KMS-11 (cell line): Measurements from ENCODE around the gene GSTT4.
"Not testable (repeated sequence)": the region's sequence is repeated elsewhere in the genome, so short reads cannot be mapped to it uniquely, and the experiment has no call there.

Experiments used
- H2AFZ ChIP-seq: fragments of 200-600 bp; sonication (generic); 2 replicates; pipeline ENCODE4 v1.6.1; 2016; ENCODE audit warnings: antibody characterized with exemption, mixed run types, low read depth
- H3K27ac ChIP-seq: fragments of 200-600 bp; sonication (generic); 2 replicates; pipeline ENCODE4 v1.6.1; 2016; ENCODE audit warnings: mild to moderate bottlenecking, mixed run types
- H3K27me3 ChIP-seq: fragments of 200-600 bp; sonication (generic); 2 replicates; pipeline ENCODE4 v1.6.1; 2017; ENCODE audit warnings: mild to moderate bottlenecking, low read depth, mixed run types, moderate library complexity; ENCODE audit not compliant: insufficient read depth
- H3K36me3 ChIP-seq: fragments of 200-600 bp; sonication (generic); 2 replicates; pipeline ENCODE4 v1.6.1; 2017; ENCODE audit warnings: mild to moderate bottlenecking, mixed run types; ENCODE audit not compliant: insufficient read depth
- H3K4me1 ChIP-seq: fragments of 200-600 bp; sonication (generic); 2 replicates; pipeline ENCODE4 v1.6.1; 2016; ENCODE audit warnings: mild to moderate bottlenecking, low read depth, mixed run types; ENCODE audit not compliant: poor library complexity, severe bottlenecking
- H3K4me2 ChIP-seq: fragments of 200-600 bp; sonication (generic); 2 replicates; pipeline ENCODE4 v1.7.0; 2016; ENCODE audit warnings: mild to moderate bottlenecking, mixed run types
- H3K4me3 ChIP-seq: fragments of 200-600 bp; sonication (generic); IDR thresholded peaks from 2 replicates; pipeline ENCODE4 v1.6.1; 2017; ENCODE audit warnings: low read depth, low read length, mixed read lengths; ENCODE audit not compliant: insufficient read depth
- H3K79me2 ChIP-seq: fragments of 200-600 bp; sonication (generic); 2 replicates; pipeline ENCODE4 v1.6.1; 2016; ENCODE audit warnings: low read depth, mixed run types; ENCODE audit not compliant: insufficient read depth
- H3K9ac ChIP-seq: fragments of 200-600 bp; sonication (generic); 2 replicates; pipeline ENCODE4 v1.6.1; 2016; ENCODE audit warnings: mild to moderate bottlenecking, mixed run types
- H4K20me1 ChIP-seq: fragments of 200-600 bp; sonication (generic); 2 replicates; pipeline ENCODE4 v1.6.1; 2016; ENCODE audit warnings: mild to moderate bottlenecking, mixed run types; ENCODE audit not compliant: insufficient read depth
- CTCF ChIP-seq: fragments of 200-600 bp; sonication (generic); conservative IDR thresholded peaks from 2 replicates; pipeline ENCODE4 v1.6.1; 2017; ENCODE audit warnings: low read depth, mild to moderate bottlenecking, antibody characterized with exemption, low read length, moderate library complexity, mixed read lengths

Gene GSTT4

DNA sequence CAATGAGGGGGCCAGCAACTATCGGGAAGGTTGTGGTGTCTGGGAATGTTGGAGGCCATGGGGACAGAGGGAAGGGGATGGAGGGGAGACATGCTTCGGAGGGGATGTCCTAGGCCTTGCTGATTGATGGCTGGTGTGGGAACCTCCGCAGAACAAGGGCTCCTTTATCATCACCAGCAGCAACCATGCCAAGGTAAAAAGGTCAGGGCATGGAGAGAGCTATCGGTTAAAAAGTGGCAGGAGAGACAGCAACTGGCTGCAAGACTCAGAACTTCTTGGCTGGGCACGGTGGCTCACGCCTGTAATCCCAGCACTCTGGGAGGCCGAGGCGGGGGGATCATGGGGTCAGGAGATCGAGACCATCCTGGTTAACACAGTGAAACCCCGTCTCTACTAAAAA, 3.0 kb downstream of the GSTT4 start:
- Histone ChIP-seq H3K9ac (no peak overlapping the region), H4K20me1 (no peaks in the 10 kb centered on the region), H3K27me3 (no peaks in the 10 kb centered on the region), H3K4me1 (no peaks in the 10 kb centered on the region), H3K27ac (no peak overlapping the region), H3K4me2 (no peak overlapping the region), H3K36me3 (no peaks in the 10 kb centered on the region), H3K79me2 (no peaks in the 10 kb centered on the region), H3K4me3 (no peak overlapping the region), H2AFZ (no peak overlapping the region)
- TF ChIP-seq CTCF, result no peak

DNA sequence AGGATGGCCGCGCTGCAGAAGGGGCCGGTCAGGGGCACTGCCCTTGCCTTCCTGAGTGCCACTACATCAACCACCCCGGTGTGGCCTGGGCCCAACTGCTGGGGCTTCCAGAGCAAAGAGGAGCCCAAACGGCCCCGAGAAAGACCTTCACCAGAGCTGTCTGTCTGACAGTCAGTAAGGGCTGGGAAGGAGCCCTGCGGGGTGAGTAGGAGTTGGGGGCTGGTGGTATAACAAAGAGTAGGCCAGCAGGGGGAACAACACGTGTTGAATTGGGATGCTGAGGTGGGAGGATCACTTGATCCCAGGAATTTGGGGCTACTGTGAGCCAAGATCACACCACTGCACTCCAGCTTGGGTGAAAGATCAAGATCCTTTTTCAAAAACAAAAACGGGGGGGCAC, 3.9 kb downstream of the GSTT4 start:
- no peak overlapping the region for H3K9ac ChIP-seq
- no peaks in the 10 kb centered on the region for H3K79me2 ChIP-seq
- H3K4me3 ChIP-seq, result no peak overlapping the region
- no peak overlapping the region for H2AFZ ChIP-seq
- no peaks in the 10 kb centered on the region for H3K27me3 ChIP-seq
- no peaks in the 10 kb centered on the region for H3K4me1 ChIP-seq
- no peak overlapping the region for H3K27ac ChIP-seq
- H3K36me3 ChIP-seq, result no peaks in the 10 kb centered on the region
- TF ChIP-seq CTCF, result no peak
- no peaks in the 10 kb centered on the region for H4K20me1 ChIP-seq
- H3K4me2 ChIP-seq, result no peak overlapping the region

- not testable (repeated sequence) for H3K27ac ChIP-seq, H3K4me3 ChIP-seq, H3K36me3 ChIP-seq, H3K79me2 ChIP-seq, H3K4me1 ChIP-seq, H3K9ac ChIP-seq, H2AFZ ChIP-seq, H3K27me3 ChIP-seq, H3K4me2 ChIP-seq, H4K20me1 ChIP-seq
These were observed 5.5 kb downstream of the GSTT4 start for GRCh38 chr22:23999779-24000178.

DNA sequence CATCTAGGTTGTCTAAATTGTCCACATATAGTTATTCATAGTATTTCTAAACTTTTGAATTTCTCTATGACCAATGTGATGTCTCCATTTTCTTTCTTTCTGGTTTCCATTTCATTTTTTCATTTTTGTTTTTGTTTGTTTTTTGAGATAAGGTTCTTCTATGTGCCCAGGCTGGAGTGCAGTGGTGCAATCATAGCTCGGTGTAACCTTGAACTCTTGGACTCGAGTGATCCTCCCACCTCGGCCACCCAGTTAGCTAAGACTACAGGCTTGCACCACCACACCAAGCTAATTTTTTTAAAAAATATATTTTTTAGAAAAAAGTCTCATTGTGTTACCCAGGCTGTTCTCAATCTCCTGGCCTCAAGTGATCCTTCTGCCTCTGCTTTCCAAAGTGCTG, 8.2 kb downstream of the GSTT4 start:
- TF ChIP-seq CTCF, result no peak
- Histone ChIP-seq H3K27ac (no peak overlapping the region), H3K4me1 (no peaks in the 10 kb centered on the region), H3K9ac (no peak overlapping the region), H3K4me2 (no peak overlapping the region), H2AFZ (no peak overlapping the region), H4K20me1 (no peaks in the 10 kb centered on the region), H3K27me3 (no peaks in the 10 kb centered on the region), H3K36me3 (no peaks in the 10 kb centered on the region), H3K79me2 (no peaks in the 10 kb centered on the region), H3K4me3 (no peak overlapping the region)

- not testable (repeated sequence) for H3K4me2 ChIP-seq, H4K20me1 ChIP-seq, H3K4me3 ChIP-seq, H3K36me3 ChIP-seq, H3K79me2 ChIP-seq, H3K4me1 ChIP-seq, H3K27me3 ChIP-seq, H3K9ac ChIP-seq, H3K27ac ChIP-seq
- peak overlapping the region; percentile 44; the same call in 1 of the 2 replicates for H2AFZ ChIP-seq
These were observed 11.6 kb downstream of the GSTT4 start for GRCh38 chr22:23993581-23994177.

GRCh38 chr22:23993080-23993479, 12.2 kb downstream of the GSTT4 start:
- not testable (repeated sequence) for H3K36me3 ChIP-seq, H3K4me3 ChIP-seq, H3K4me2 ChIP-seq, H3K27ac ChIP-seq, H3K79me2 ChIP-seq, H3K9ac ChIP-seq, H2AFZ ChIP-seq, H3K27me3 ChIP-seq, H3K4me1 ChIP-seq, H4K20me1 ChIP-seq

DNA sequence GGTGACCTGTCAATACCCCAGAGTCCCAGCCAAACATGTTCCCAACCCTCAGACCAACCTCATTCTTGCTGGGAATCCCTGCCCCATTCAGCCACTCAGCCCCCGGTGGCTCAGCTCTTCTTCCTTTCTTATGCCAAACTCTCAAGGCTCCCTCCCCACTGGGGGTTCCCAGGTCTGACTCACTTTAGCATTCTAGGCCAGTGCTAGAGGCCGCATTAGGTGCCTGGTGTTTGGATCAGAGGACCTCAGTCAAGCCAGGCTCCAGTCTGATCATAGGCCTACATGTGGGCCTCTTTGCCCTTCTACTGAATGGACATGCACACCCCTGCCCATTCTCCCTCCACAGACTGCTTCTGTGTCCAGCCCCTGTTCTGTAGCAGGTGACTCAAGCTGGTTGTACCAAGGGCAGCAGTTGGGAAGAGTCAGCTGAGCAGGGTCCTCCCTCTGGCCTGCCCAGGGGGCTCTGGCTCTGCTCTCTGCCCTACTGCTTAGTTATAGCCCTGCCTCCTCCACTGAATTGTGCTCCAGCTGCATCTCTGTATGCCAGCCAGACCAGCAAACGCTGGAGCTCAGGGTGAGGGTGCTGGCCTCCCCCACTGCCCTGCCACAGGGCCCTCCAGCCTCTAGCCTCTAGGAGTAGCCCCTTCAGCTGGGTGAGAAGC, 15.5 kb downstream of the GSTT4 start:
- H3K9ac ChIP-seq, H2AFZ ChIP-seq, H3K27ac ChIP-seq, H3K4me3 ChIP-seq, H3K36me3 ChIP-seq, H3K27me3 ChIP-seq, H3K79me2 ChIP-seq, H4K20me1 ChIP-seq, H3K4me2 ChIP-seq, H3K4me1 ChIP-seq: not testable (repeated sequence)

GRCh38 chr22:23986538-23987178, 18.6 kb downstream of the GSTT4 start:
- not testable (repeated sequence) for H3K36me3 ChIP-seq, H3K9ac ChIP-seq, H3K4me2 ChIP-seq, H3K4me3 ChIP-seq, H3K27me3 ChIP-seq, H3K4me1 ChIP-seq, H3K79me2 ChIP-seq, H2AFZ ChIP-seq, H4K20me1 ChIP-seq, H3K27ac ChIP-seq
